NCI-H526 (cell line): ENCODE data around the gene ZNF214.
"Not testable (repeated sequence)": the region's sequence is repeated elsewhere in the genome, so short reads cannot be mapped to it uniquely, and the experiment has no call there.

Experiments
- DNase-seq, 2 experiments: peaks; one replicate each; lab custom pipeline; 2025; lab: John Stamatoyannopoulos, UW

ZNF214 gene

GRCh38 chr11:6988506-6988905 is 31.6 kb downstream of the ZNF214 start:
- DNase-seq = no peak

GRCh38 chr11:6986487-6986886 is 33.7 kb downstream of the ZNF214 start:
- no peak for DNase-seq

- DNase-seq = no peak
These were observed 40.8 kb downstream of the ZNF214 start for GRCh38 chr11:6979365-6979764.

GRCh38 chr11:6969854-6970253 is 50.3 kb downstream of the ZNF214 start:
- not testable (repeated sequence) for DNase-seq

GRCh38 chr11:6968816-6969215 is 51.3 kb downstream of the ZNF214 start:
- no peak for DNase-seq

- no peak for DNase-seq
These were observed 57.5 kb downstream of the ZNF214 start for GRCh38 chr11:6962673-6963072.

GRCh38 chr11:6962141-6962540 is 58.0 kb downstream of the ZNF214 start:
- no peak for DNase-seq

- not testable (repeated sequence) for DNase-seq
These were observed 65.9 kb downstream of the ZNF214 start for GRCh38 chr11:6954248-6954647.
